RKO (cell line): ENCODE results near the gene NRG3.
"Not testable (repeated sequence)": the region's sequence is repeated elsewhere in the genome, so short reads cannot be mapped to it uniquely, and the experiment has no call there.

Experiments
- DNase-seq: peaks from one replicate; pipeline ENCODE4 v3.0.0-alpha.2; 2016; ENCODE audit warnings: low spot score

Gene NRG3

GRCh38 chr10:82282782-82283456 lies 407.9 kb downstream of the NRG3 start:
- DNase-seq, result no peak

DNA sequence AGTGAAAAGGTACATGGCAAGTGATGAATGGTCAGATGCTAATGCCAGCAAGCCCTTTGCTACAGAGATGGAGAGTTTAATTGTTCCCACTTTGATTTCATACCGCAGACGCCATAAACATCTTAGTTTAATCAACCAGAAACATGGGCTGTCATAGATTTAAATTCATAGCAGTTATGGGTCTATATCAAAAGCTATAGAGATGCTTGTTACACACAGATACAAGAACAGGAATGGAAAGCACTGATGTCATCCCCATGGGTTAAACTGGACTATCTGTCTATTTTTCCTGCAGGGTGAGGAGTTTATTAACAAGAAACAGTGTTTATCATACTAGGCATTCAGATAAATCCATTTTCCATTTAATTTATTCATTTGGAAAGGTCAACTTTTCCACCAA lies 409.2 kb downstream of the NRG3 start:
- no peak for DNase-seq

DNA sequence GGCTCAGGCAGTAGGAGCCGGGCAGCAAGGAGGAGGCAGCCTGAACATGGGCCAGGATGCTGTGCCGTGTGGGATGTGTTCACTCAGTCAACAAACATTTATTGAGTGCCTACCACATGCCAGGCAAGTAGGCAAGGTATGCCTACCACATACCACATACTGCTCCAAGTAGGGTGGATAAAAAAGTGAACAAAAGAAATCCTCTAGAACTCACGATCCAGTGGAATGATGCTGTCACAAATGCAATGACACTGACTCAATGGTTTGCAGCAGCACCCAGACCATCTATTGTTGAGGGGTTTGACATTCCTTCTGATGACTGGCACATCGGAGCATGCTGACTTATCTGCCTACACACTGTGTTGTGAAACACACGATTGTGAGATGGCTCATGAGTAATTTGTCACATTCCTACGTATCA lies 413.5 kb downstream of the NRG3 start:
- DNase-seq, result no peak

DNA sequence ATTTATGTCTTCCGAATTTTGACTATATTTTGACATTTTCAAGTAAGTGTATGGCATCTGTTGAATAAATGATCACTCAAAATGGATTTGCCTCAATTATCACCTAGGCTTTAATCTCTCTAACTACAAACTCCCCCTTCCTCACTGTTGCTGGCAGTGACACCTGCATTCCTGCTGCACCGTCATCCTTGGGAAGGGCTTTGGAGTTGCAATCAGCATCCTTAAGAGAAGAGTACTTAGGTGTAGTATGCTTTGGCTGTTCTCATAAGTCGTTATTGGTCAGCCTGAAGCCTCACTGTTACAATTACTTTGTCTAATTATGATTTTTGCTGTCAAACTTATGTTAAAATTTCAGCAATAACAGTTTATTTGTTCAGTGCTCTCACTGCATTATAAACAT lies 415.0 kb downstream of the NRG3 start:
- DNase-seq, result no peak

DNA sequence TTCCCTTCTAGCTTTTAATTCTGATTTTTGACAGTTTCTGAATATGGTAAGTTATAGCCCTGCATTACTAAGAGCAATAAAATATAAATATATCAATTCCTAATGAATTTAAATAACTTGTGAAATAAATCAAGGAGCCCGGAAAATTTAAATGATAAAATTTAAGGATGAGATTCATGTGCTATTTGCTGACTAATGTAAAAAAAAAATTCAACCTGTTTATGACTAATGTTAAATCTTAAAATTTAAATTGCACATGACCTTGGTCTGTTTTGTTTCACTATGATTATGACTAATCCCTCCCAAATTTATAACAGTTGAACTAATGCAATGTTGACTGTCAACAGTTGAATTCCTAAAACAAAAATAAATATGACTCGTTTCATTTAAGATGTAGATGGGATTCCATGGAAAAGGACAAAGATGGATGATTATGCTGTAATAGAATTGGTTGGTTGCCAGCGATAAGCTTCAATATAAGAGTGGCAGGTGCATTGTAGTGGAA lies 419.9 kb downstream of the NRG3 start:
- no peak for DNase-seq

GRCh38 chr10:82308641-82309040 lies 433.6 kb downstream of the NRG3 start:
- no peak for DNase-seq

- no peak for DNase-seq
These were observed 435.8 kb downstream of the NRG3 start for GRCh38 chr10:82310839-82311238.

GRCh38 chr10:82313401-82313800 lies 438.4 kb downstream of the NRG3 start:
- no peak for DNase-seq

GRCh38 chr10:82318534-82318933 lies 443.5 kb downstream of the NRG3 start:
- no peak for DNase-seq

GRCh38 chr10:82319074-82319473 lies 444.1 kb downstream of the NRG3 start:
- DNase-seq, result no peak

DNA sequence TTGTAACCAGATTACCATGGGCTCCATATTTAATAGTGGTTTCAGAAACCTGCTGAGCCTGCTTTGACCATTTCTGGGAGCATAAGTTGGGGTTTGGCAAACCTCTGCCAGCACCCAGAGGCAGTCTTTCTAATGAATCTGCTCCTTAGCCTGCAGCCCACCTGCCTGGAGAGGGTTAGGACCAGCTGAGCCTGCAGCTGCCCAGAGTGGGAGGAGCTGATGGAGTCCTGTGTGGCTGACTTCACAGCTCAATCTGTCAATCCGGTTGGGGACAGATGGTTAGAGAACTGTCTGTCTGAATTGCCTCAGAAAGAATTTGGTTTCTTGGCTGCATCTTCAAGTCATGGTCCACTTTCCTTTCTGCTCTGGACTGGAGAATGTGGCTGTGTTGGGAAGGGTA lies 444.6 kb downstream of the NRG3 start:
- DNase-seq, result no peak

- DNase-seq, result no peak
These were observed 446.7 kb downstream of the NRG3 start for GRCh38 chr10:82321724-82322123.

GRCh38 chr10:82331716-82332115 lies 456.7 kb downstream of the NRG3 start:
- no peak for DNase-seq

DNA sequence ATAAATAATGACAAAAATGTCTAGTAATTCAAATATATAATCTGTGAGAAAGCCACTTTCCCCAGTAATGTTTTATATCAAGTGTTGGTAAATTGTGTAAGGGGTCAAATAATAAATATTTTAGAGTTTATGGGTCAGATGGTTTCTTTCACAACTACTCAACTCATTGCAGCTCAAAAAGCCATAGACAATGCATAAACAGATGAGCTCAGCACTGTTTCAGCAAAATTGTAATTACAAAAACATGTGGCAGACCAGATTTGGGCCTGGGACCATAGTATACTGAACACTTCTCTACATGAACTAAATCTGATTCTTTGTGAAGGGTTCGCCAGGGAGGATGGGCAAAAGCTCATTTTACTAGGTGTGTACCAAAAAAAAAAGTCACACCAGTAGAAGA lies 460.8 kb downstream of the NRG3 start:
- no peak for DNase-seq

- DNase-seq, result no peak
These were observed 465.2 kb downstream of the NRG3 start for GRCh38 chr10:82340166-82340565.

DNA sequence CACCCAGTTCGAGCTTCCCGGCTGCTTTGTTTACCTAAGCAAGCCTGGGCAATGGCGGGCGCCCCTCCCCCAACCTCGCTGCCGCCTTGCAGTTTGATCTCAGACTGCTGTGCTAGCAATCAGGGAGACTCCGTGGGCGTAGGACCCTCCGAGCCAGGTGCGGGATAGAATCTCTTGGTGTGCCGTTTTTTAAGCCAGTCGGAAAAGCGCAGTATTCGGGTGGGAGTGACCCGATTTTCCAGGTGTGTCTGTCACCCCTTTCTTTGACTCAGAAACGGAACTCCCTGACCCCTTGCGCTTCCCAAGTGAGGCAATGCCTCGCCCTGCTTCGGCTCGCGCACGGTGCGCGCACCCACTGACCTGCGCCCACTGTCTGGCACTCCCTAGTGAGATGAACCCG lies 474.6 kb downstream of the NRG3 start:
- DNase-seq, result not testable (repeated sequence)

- DNase-seq, result no peak
These were observed 478.4 kb downstream of the NRG3 start for GRCh38 chr10:82353381-82353780.

- no peak for DNase-seq
These were observed 483.6 kb downstream of the NRG3 start for GRCh38 chr10:82358486-82359099.

DNA sequence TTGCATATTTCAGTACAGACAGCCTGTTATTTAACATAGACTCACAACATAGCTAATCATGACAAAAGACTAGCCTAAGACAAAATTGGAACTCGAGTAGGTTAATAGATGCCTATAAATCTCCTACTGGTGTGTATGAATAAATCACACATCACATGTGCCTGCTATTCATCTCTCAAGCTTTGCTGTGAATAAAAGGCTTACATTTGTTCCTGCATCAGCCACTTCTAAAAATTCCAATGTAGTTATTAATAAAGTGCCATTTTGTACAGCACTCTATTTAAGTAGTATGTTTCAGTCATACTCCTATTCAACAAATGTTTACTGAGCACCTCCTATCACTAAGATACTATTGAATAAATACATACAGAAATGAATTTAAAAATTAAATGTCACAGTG lies 486.3 kb downstream of the NRG3 start:
- no peak for DNase-seq

DNA sequence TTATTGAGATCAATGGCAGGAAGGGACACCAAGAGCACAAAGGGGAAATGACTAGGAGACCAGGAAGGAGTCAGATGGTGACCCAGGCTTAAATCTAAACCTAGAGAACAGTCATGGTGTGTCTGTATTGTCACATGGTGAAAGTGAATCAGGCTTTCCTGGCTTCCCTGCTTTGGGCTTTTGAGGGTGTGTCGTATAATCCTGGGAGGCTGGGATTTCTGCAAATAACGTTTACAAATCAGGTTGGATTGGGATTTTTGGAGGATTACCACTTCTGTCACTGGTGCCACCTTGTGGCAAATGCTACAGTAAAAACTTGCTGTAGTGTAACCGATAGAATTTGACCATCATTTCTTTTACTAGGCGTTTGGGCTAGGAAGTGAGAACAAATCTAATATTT lies 502.6 kb downstream of the NRG3 start:
- DNase-seq, result no peak

DNA sequence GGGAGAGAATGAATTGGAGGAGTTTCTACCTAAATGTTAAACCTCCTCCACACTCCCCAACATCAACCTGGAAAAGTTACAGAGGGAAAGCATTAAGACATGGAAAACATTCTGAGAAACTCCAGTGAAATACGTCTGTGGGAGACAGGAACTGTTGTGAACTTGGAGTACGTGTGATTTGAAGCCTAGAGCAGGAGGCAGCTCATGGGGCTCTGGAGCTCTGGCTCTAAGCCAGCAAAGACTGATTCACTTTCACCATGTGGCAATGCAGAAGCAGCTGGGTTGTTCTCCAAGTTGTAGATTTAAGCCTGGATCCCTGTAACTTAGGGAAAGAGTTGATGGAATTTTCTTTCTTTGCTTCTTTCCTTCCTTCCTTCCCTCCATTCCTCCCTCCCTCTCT lies 503.2 kb downstream of the NRG3 start:
- peak; percentile 2 for DNase-seq

DNA sequence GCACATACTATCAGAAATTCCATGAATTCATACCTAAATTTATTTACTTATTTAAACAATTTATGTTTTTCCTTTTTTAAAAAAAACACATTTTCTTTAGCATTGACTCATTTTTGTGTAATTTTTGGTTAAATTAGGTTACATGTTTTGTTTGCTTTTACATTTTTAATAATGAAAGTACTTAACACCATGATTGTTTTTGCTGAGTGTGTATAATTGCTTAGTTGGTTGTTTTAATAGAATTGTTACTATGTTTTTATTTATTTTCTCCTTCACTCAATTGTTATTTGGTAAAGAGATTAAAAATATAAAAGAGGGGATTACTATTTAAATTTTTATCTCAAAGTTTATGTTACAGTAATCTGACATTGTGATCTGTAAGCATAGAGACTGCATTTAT lies 508.4 kb downstream of the NRG3 start:
- no peak for DNase-seq

GRCh38 chr10:82390866-82391658 lies 516.1 kb downstream of the NRG3 start:
- DNase-seq, result no peak
